AG04450 (cell line): ENCODE data around the gene CCSER1. TPM values are rescaled to one million over a fixed set of nuclear protein-coding genes. Genes with fewer than 3 reads are reported as not detected.
"Not testable (repeated sequence)": the region's sequence is repeated elsewhere in the genome, so short reads cannot be mapped to it uniquely, and the experiment has no call there.

Source experiments
- CTCF ChIA-PET: fragments of 300-600, 350-600 bp; formaldehyde crosslinking; extraction: SDS; loops from one replicate; lab custom pipeline; 2022; ENCODE audit warnings: antibody characterized with exemption, inconsistent platforms; lab: Charles Lee
- POLR2A ChIA-PET: fragments of 350-600 bp; formaldehyde crosslinking; extraction: SDS; loops from one replicate; lab custom pipeline; 2021; ENCODE audit warnings: antibody characterized with exemption, inconsistent platforms; lab: Yijun Ruan, JAX
- DNase-seq: peaks from one replicate; pipeline ENCODE4 v3.0.0-alpha.2; 2011; ENCODE audit warnings: low read depth, low spot score
- H3K27ac ChIP-seq: one replicate; pipeline ENCODE4 v1.5.1; 2012; ENCODE audit warnings: low read depth, low read length, control low read depth
- H3K27me3 ChIP-seq: one replicate; pipeline ENCODE4 v1.6.0; 2012; ENCODE audit warnings: low read length; ENCODE audit not compliant: control insufficient read depth, insufficient read depth
- H3K4me3 ChIP-seq: 2 replicates; pipeline ENCODE4 v1.5.1; 2011; ENCODE audit warnings: mild to moderate bottlenecking, low read depth, low read length, control low read depth
- H3K9me3 ChIP-seq: 2 replicates; pipeline ENCODE4 v1.5.1; 2012; ENCODE audit warnings: low read length; ENCODE audit not compliant: control insufficient read depth, insufficient read depth
- polyA plus RNA-seq: library from polyadenylated mRNA; depleted of rRNA; stranded (reverse); fragments of >200 nt; gene quantifications from 2 replicates; pipeline ENCODE4 v1.2.3, GENCODE V29; 2011
- TF ChIP-seq, protein P1 (sequence below): IDR thresholded peaks from 2 replicates; pipeline ENCODE4 v1.5.1; 2011; ENCODE audit warnings: low read depth, low read length, control low read depth, inconsistent platforms

CCSER1 gene
- polyA plus RNA-seq, 1 experiment = not detected

DNA sequence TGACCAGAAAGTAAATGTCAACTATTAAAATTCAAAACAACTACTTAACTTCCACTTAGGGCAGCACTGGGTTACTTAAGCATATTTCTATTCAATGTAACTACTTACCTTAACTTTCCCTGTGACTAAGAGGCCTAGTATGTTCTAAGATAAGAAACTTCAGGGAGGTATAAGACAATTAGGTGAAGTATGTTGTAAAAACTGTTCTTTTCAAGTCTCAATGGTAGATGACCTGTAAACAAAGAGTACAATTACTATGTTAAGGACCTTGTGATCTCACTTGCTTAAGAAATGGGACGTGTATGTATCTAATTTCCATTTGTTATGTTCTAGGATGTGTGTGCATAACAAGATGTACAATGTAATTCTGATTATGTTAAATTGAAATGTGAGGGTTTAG lies 960.5 kb downstream of the CCSER1 start:
- no peaks in the 10 kb centered on the region for H3K9me3 ChIP-seq
- no peak for DNase-seq
- CTCF ChIA-PET = no interaction called here
- no peak overlapping the region for H3K27ac ChIP-seq
- H3K27me3 ChIP-seq = no peaks in the 10 kb centered on the region
- no peak overlapping the region for H3K4me3 ChIP-seq
- POLR2A ChIA-PET = no interaction called here
- TF ChIP-seq, protein P1, sequence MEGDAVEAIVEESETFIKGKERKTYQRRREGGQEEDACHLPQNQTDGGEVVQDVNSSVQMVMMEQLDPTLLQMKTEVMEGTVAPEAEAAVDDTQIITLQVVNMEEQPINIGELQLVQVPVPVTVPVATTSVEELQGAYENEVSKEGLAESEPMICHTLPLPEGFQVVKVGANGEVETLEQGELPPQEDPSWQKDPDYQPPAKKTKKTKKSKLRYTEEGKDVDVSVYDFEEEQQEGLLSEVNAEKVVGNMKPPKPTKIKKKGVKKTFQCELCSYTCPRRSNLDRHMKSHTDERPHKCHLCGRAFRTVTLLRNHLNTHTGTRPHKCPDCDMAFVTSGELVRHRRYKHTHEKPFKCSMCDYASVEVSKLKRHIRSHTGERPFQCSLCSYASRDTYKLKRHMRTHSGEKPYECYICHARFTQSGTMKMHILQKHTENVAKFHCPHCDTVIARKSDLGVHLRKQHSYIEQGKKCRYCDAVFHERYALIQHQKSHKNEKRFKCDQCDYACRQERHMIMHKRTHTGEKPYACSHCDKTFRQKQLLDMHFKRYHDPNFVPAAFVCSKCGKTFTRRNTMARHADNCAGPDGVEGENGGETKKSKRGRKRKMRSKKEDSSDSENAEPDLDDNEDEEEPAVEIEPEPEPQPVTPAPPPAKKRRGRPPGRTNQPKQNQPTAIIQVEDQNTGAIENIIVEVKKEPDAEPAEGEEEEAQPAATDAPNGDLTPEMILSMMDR = no peak

DNA sequence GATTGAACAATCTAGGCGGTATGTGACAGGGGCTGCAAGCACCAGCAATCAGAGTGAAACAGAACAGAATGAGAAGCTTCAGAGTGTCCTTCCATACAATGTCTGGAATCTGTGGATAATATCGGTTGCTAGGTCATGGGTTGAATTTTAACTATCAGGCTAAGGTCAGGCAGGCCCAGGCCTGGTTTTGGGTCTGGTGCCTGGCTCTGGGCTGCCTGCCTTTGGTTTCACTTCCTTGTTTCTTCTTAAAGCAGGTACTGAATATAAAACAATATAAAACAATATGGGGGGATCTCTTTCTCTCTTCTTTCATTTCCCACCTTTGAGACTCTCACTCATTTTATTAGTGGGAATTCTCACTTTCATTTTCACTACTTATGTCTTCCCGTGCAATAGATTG lies 962.0 kb downstream of the CCSER1 start:
- no peaks in the 10 kb centered on the region for H3K9me3 ChIP-seq
- ChIA-PET POLR2A (no interaction called here), CTCF (no interaction called here)
- no peak for DNase-seq
- TF ChIP-seq, protein P1 = no peak
- H3K4me3 ChIP-seq = no peak overlapping the region
- no peaks in the 10 kb centered on the region for H3K27me3 ChIP-seq
- no peak overlapping the region for H3K27ac ChIP-seq

GRCh38 chr4:91092398-91092980 lies 965.3 kb downstream of the CCSER1 start:
- POLR2A ChIA-PET = no interaction called here
- TF ChIP-seq, protein P1 = no peak

GRCh38 chr4:91094220-91094619 lies 967.0 kb downstream of the CCSER1 start:
- POLR2A ChIA-PET, H3K27me3 ChIP-seq, H3K27ac ChIP-seq, DNase-seq, H3K4me3 ChIP-seq, CTCF ChIA-PET, H3K9me3 ChIP-seq: not testable (repeated sequence)

More at GRCh38 chr4:91092398-91092980, 965.3 kb downstream of the CCSER1 start:
- Histone ChIP-seq H3K27me3 (no peaks in the 10 kb centered on the region), H3K4me3 (no peak overlapping the region), H3K27ac (no peak overlapping the region), H3K9me3 (no peaks in the 10 kb centered on the region; the same call in 1 of the 2 replicates)
- no peak for DNase-seq
- CTCF ChIA-PET = no interaction called here

DNA sequence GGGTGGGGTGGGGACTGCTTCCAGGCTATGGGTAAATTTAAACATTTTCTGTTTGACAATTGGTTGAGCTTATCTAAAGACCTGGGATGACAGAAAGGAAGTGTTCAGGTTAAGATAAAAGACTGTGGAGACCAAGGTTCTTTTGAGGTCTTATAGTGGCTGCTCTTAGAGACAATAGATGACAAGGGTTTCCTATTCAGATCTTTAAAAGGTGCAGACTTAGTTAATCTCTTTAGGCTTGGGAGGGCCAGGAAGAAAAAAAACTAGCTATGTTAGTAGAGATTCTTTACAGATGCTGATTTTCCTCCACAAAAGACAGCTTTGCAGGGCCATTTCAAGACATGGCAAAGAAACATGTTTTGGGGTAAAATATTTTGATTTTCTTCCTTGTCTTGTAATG lies 972.5 kb downstream of the CCSER1 start:
- Histone ChIP-seq H3K4me3 (no peak overlapping the region), H3K27me3 (no peaks in the 10 kb centered on the region), H3K9me3 (no peaks in the 10 kb centered on the region; the same call in 1 of the 2 replicates), H3K27ac (no peak overlapping the region)
- DNase-seq = no peak
- TF ChIP-seq, protein P1 = no peak
- POLR2A ChIA-PET = no interaction called here
- CTCF ChIA-PET = no interaction called here
